GM12878 (cell line): Measurements from ENCODE around the gene LOXL4. TPM values are rescaled to one million over a fixed set of nuclear protein-coding genes. Genes with fewer than 3 reads are reported as not detected.

Experiments used
- ATAC-seq: fragments of 200-7000 bp; cut with Tn5 transposase; 3 replicates; pipeline ENCODE4 v1.9.1; 2020; ENCODE audit warnings: mild to moderate bottlenecking, moderate library complexity
- BruUV-seq: library from RNA; stranded (reverse); fragments of 400-500 nt; replicated peaks from 2 replicates; lab custom pipeline; 2021; lab: Mats Ljungman, UMichigan
- CTCF ChIA-PET: fragments of 300-600 bp; sonication (Branson Sonifier 250); formaldehyde crosslinking; extraction: SDS; loops from one replicate; lab custom pipeline; 2021; ENCODE audit warnings: inconsistent platforms; lab: Yijun Ruan, JAX
- POLR2A ChIA-PET: fragments of 350-600 bp; formaldehyde crosslinking; extraction: SDS; loops from one replicate; lab custom pipeline; 2021; ENCODE audit warnings: inconsistent platforms; lab: Charles Lee
- RAD21 ChIA-PET: fragments of 300-600 bp; sonication (Branson Sonifier 250); formaldehyde crosslinking; loops from one replicate; lab custom pipeline; 2023; ENCODE audit warnings: antibody characterized with exemption; ENCODE audit not compliant: unreplicated experiment; lab: Charles Lee
- SMC1A ChIA-PET: fragments of 300-600 bp; sonication (Branson Sonifier 250); formaldehyde crosslinking; loops from one replicate; lab custom pipeline; 2023; ENCODE audit not compliant: unreplicated experiment, uncharacterized antibody; lab: Charles Lee
- DNase-seq: peaks from one replicate; pipeline ENCODE4 v3.0.0-alpha.2; 2011; ENCODE audit warnings: low read depth, low spot score
- FAIRE-seq: peaks from 3 replicates; lab custom pipeline; 2011; peaks lifted over from hg19 to GRCh38; lab: Jason Lieb, UNC
- H2AFZ ChIP-seq: 2 replicates; pipeline ENCODE4 v1.6.0; 2011; ENCODE audit warnings: low read depth, low read length, control low read depth; ENCODE audit not compliant: control insufficient read depth
- H3K27ac ChIP-seq: 2 replicates; pipeline ENCODE4 v1.5.1; 2011; ENCODE audit warnings: control low read depth; ENCODE audit not compliant: control insufficient read depth, insufficient read depth
- H3K27me3 ChIP-seq, 2 experiments: replicated peaks in 1 of 2; 2 replicates each; pipeline versions ENCODE4 v1.6.0 to v1.6.1; 2011; ENCODE audit warnings: low read length in 1 of 2; ENCODE audit not compliant: control insufficient read depth in 2 of 2, insufficient read depth in 2 of 2
- H3K36me3 ChIP-seq, 2 experiments: 2 replicates each; pipeline ENCODE4 v1.5.1; 2011; ENCODE audit warnings: low read length in 1 of 2; ENCODE audit not compliant: control insufficient read depth in 2 of 2, insufficient read depth in 2 of 2
- H3K4me1 ChIP-seq: 2 replicates; pipeline ENCODE4 v1.6.1; 2011; ENCODE audit warnings: mild to moderate bottlenecking, low read length, moderate library complexity, mixed read lengths; ENCODE audit not compliant: control insufficient read depth, insufficient read depth
- H3K4me2 ChIP-seq: 2 replicates; pipeline ENCODE4 v1.6.0; 2011; ENCODE audit warnings: control low read depth; ENCODE audit not compliant: control insufficient read depth, insufficient read depth
- H3K4me3 ChIP-seq: fragments of 200-600 bp; sonication (generic); 2 replicates; pipeline ENCODE4 v1.5.1; 2016
- H3K79me2 ChIP-seq: 2 replicates; pipeline ENCODE4 v1.6.0; 2011; ENCODE audit warnings: low read length; ENCODE audit not compliant: control insufficient read depth, insufficient read depth
- H3K9ac ChIP-seq: 2 replicates; pipeline ENCODE4 v1.8.0; 2011; ENCODE audit warnings: low read length, control low read depth, mixed read lengths; ENCODE audit not compliant: control insufficient read depth, insufficient read depth
- H3K9me3 ChIP-seq: replicated peaks from 3 replicates; pipeline ENCODE4 v1.5.1; 2011; ENCODE audit warnings: mild to moderate bottlenecking, low read length; ENCODE audit not compliant: control insufficient read depth, insufficient read depth
- H4K20me1 ChIP-seq: 2 replicates; pipeline ENCODE4 v1.6.0; 2011; ENCODE audit not compliant: control insufficient read depth, insufficient read depth
- BCL3 ChIP-seq: IDR thresholded peaks from 2 replicates; pipeline ENCODE4 v1.6.1; 2011; ENCODE audit warnings: borderline replicate concordance, low read depth, mild to moderate bottlenecking, moderate library complexity, low read length; ENCODE audit not compliant: insufficient read depth, poor library complexity, severe bottlenecking
- BHLHE40 ChIP-seq, 2 experiments: fragments of 450-650 bp in 1 of 2; IDR thresholded peaks; 2 replicates each; pipeline ENCODE4 v1.6.1; 2011 to 2017; ENCODE audit warnings: low read depth in 2 of 2, borderline replicate concordance in 1 of 2, improper control_type of control experiment in 1 of 2, low read length in 1 of 2, mild to moderate bottlenecking in 1 of 2
- BMI1 ChIP-seq: fragments of 450-650 bp; IDR thresholded peaks from 2 replicates; pipeline ENCODE4 v1.6.1; 2016; ENCODE audit warnings: mild to moderate bottlenecking, moderate library complexity, borderline replicate concordance
- CEBPZ ChIP-seq: fragments of 150-350 bp; IDR thresholded peaks from 2 replicates; pipeline ENCODE4 v1.6.1; 2016; ENCODE audit warnings: low read depth, low read length
- CHD1 ChIP-seq: IDR thresholded peaks from 2 replicates; pipeline ENCODE4 v1.6.1; 2012; ENCODE audit warnings: low read depth, low read length, improper control_type of control experiment
- DPF2 ChIP-seq: fragments of 450-650 bp; IDR thresholded peaks from 2 replicates; pipeline ENCODE4 v1.6.1; 2017; ENCODE audit warnings: mild to moderate bottlenecking
- EED ChIP-seq: sonication (generic); IDR thresholded peaks from 2 replicates; pipeline ENCODE4 v1.6.1; 2016; ENCODE audit warnings: antibody characterized with exemption, low read depth
- GATAD2B ChIP-seq: fragments of 450-650 bp; conservative IDR thresholded peaks from 2 replicates; pipeline ENCODE4 v1.6.1; 2017; ENCODE audit warnings: low read depth, mild to moderate bottlenecking, moderate library complexity
- MXI1 ChIP-seq: fragments of 150-350 bp; IDR thresholded peaks from 2 replicates; pipeline ENCODE4 v1.6.1; 2011; ENCODE audit warnings: low read depth, mild to moderate bottlenecking, inconsistent platforms, low read length, improper control_type of control experiment
- POU2F2 ChIP-seq: IDR thresholded peaks from 3 replicates; pipeline ENCODE4 v1.6.1; 2011; ENCODE audit warnings: low read depth, mild to moderate bottlenecking, low read length, borderline replicate concordance
- RAD51 ChIP-seq: fragments of 450-650 bp; IDR thresholded peaks from 2 replicates; pipeline ENCODE4 v1.6.1; 2016; ENCODE audit warnings: moderate library complexity, mild to moderate bottlenecking, inconsistent platforms
- ZBTB33 ChIP-seq: fragments of 450-650 bp; IDR thresholded peaks from 2 replicates; pipeline ENCODE4 v1.6.1; 2017; ENCODE audit warnings: mild to moderate bottlenecking
- ZBTB4 ChIP-seq: fragments of 450-650 bp; formaldehyde crosslinking; IDR thresholded peaks from 2 replicates; pipeline ENCODE4 v1.4.0; 2022; ENCODE audit warnings: mild to moderate bottlenecking, moderate library complexity
- ZNF24 ChIP-seq: fragments of 450-650 bp; IDR thresholded peaks from 2 replicates; pipeline ENCODE4 v1.6.1; 2017; ENCODE audit warnings: antibody characterized with exemption, mild to moderate bottlenecking
- ZZZ3 ChIP-seq: IDR thresholded peaks from 2 replicates; pipeline ENCODE4 v1.6.1; 2011; ENCODE audit warnings: low read depth; ENCODE audit not compliant: control insufficient read depth, insufficient read length
- WGBS: methylation state at CpG from one replicate; pipeline ENCODE4 v1.1.6; 2016; ENCODE audit warnings: low lambda C conversion rate; ENCODE audit not compliant: insufficient replicate concordance, insufficient coverage; ENCODE audit errors: missing lambda C conversion rate; 5-methylcytosine and 5-hydroxymethylcytosine counted together
- in situ Hi-C: fragments of 300-500 bp; cut with MboI; formaldehyde crosslinking; loops from 9 replicates; pipeline ENCODE4 v1.14.3; 2018; ENCODE audit warnings: mixed read lengths
- intact Hi-C: fragments of 100-400 bp; cut with micrococcal nuclease; formaldehyde crosslinking; loops from one replicate; pipeline ENCODE4 v1.14.2; 2022; ENCODE audit not compliant: unreplicated experiment
- polyA plus RNA-seq, 11 experiments: library from polyadenylated mRNA; depleted of rRNA in 4 of 11; unstranded in 6 of 11; stranded (reverse) in 5 of 11; fragments of >200 nt; fragmentation: Nextera tagmentation in 4 of 11; fragmentation: Illumina TruSeq in 1 of 11; extraction: Ambion mirVana in 4 of 11; extraction: Trizol in 1 of 11; gene quantifications; 1 replicate in 1 of 11; 2 replicates in 10 of 11; pipeline versions ENCODE4 v1.2.1 to v1.2.3, GENCODE V29; 2011 to 2016; ENCODE audit warnings: inconsistent platforms in 2 of 11, missing spikeins in 2 of 11, low read depth in 1 of 11
- total RNA-seq, 4 experiments: library from RNA; depleted of rRNA in 3 of 4; stranded (reverse); fragments of >200 nt in 3 of 4; fragmentation: Illumina TruSeq in 1 of 4; extraction: Trizol in 1 of 4; gene quantifications; 2 replicates each; pipeline versions ENCODE4 v1.2.1 to v1.2.3, GENCODE V29; 2013 to 2021

LOXL4 gene
- total and polyA plus RNA-seq, 10 of the 15 experiments (the other 5 are each of a cell fraction or from before 2014, with no cell fraction given): 0.02 to 0.12 (median 0.08) TPM; not detected in 3

- in situ Hi-C loops: no loop called here
- TF ChIP-seq POU2F2: no peak
- no peak for TF ChIP-seq EED
- no peak for TF ChIP-seq ZZZ3
- no peak for TF ChIP-seq GATAD2B
- TF ChIP-seq CHD1: no peak
- TF ChIP-seq ZBTB4 (CRISPR knock-in tag): no peak
- no peak for TF ChIP-seq BMI1
- TF ChIP-seq DPF2: no peak
- no peak for TF ChIP-seq ZBTB33
- TF ChIP-seq ZNF24: no peak
- TF ChIP-seq BCL3: no peak
- no peak for TF ChIP-seq RAD51
- no peak for TF ChIP-seq BHLHE40 (IDR thresholded peaks at IDR 0.05; ENCODE audit: borderline replicate concordance in 1 of 2, low read depth in 2 of 2, low read length in 1 of 2)
- no peak for TF ChIP-seq MXI1
- no peak for TF ChIP-seq CEBPZ
- FAIRE-seq: no peak
- Histone ChIP-seq H3K4me2 (no peak overlapping the region), H3K4me1 (no peaks in the 10 kb centered on the region), H3K9me3 (no peaks in the 10 kb centered on the region), H3K36me3 (peaks cover 3 to 29% of the 10 kb centered on the region in 2 experiments), H4K20me1 (no peaks in the 10 kb centered on the region), H3K9ac (no peak overlapping the region), H3K4me3 (no peak overlapping the region), H3K27ac (no peak overlapping the region), H3K79me2 (no peaks in the 10 kb centered on the region), H2AFZ (no peak overlapping the region), H3K27me3 (no peaks in the 10 kb centered on the region)
- ChIA-PET RAD21 (no interaction called here), CTCF (interaction anchor here (0.6 to 1.2 kb wide), 4 partner anchors 74 to 214 kb away, joined by 3 read pairs; no protein-coding TSS in a partner anchor), SMC1A (no interaction called here), POLR2A (no interaction called here)
- 97% methylated on average over 2 of the region's 2 CpGs for WGBS
- no TSS peak for BruUV-seq
- no peak for DNase-seq
- no peak for ATAC-seq
- intact Hi-C loops: no loop called here
These were observed 23.4 kb downstream of the LOXL4 start for GRCh38 chr10:98244586-98244985.
